IMR-90 (cell line): Measurements from ENCODE around the gene GRIK3. TPM values are rescaled to one million over a fixed set of nuclear protein-coding genes. Genes with fewer than 3 reads are reported as not detected.

Source experiments
- ATAC-seq: fragments of 200-7000 bp; cut with Tn5 transposase; 2 replicates; pipeline ENCODE4 v1.9.1; 2020; ENCODE audit warnings: low read depth, mild to moderate bottlenecking, moderate library complexity
- BruUV-seq: library from RNA; stranded (reverse); fragments of 400-500 nt; replicated peaks from 2 replicates; lab custom pipeline; 2021; lab: Mats Ljungman, UMichigan
- CTCF ChIA-PET: fragments of 300-600 bp; formaldehyde crosslinking; extraction: SDS; loops from one replicate; lab custom pipeline; 2021; ENCODE audit warnings: antibody characterized with exemption; lab: Yijun Ruan, JAX
- POLR2A ChIA-PET: fragments of 300-600 bp; sonication (Branson Sonifier 250); formaldehyde crosslinking; loops from one replicate; lab custom pipeline; 2022; ENCODE audit warnings: antibody characterized with exemption; ENCODE audit not compliant: unreplicated experiment; lab: Charles Lee
- DNase-seq: peaks from one replicate; pipeline ENCODE4 v3.0.0; 2013
- H2AFZ ChIP-seq: replicated peaks from 2 replicates; pipeline ENCODE3; 2013; ENCODE audit warnings: low read length, mild to moderate bottlenecking; ENCODE audit not compliant: poor library complexity
- H2AK5ac ChIP-seq: 2 replicates; pipeline ENCODE4 v1.6.1; 2013; ENCODE audit warnings: low read depth, low read length, inconsistent platforms
- H2AK9ac ChIP-seq: replicated peaks from 2 replicates; pipeline ENCODE3; 2013; ENCODE audit warnings: mild to moderate bottlenecking, low read depth, low read length, moderate library complexity; ENCODE audit not compliant: poor library complexity
- H2BK120ac ChIP-seq: 2 replicates; pipeline ENCODE4 v1.6.1; 2013; ENCODE audit warnings: low read depth, low read length, inconsistent platforms
- H2BK15ac ChIP-seq: 3 replicates; pipeline ENCODE4 v1.6.1; 2013; ENCODE audit warnings: low read depth, low read length, inconsistent platforms
- H2BK20ac ChIP-seq: 2 replicates; pipeline ENCODE4 v1.6.1; 2013; ENCODE audit warnings: low read depth, mild to moderate bottlenecking, inconsistent platforms, low read length, moderate library complexity
- H2BK5ac ChIP-seq: 2 replicates; pipeline ENCODE4 v1.6.1; 2013; ENCODE audit warnings: mild to moderate bottlenecking, low read depth, low read length, inconsistent platforms; ENCODE audit not compliant: poor library complexity, severe bottlenecking
- H3K14ac ChIP-seq: replicated peaks from 2 replicates; pipeline ENCODE4 v1.6.1; 2013; ENCODE audit warnings: low read depth, low read length, inconsistent platforms
- H3K18ac ChIP-seq: 2 replicates; pipeline ENCODE4 v1.6.1; 2013; ENCODE audit warnings: low read depth, low read length, control low read depth
- H3K23ac ChIP-seq: 2 replicates; pipeline ENCODE4 v1.6.1; 2013; ENCODE audit warnings: low read depth, low read length, inconsistent platforms
- H3K27ac ChIP-seq: 2 replicates; pipeline ENCODE4 v1.5.1; 2013; ENCODE audit warnings: mild to moderate bottlenecking, control low read depth, low read length; ENCODE audit not compliant: insufficient read depth
- H3K27me3 ChIP-seq: 2 replicates; pipeline ENCODE4 v1.6.1; 2013; ENCODE audit warnings: low read length; ENCODE audit not compliant: control insufficient read depth, insufficient read depth
- H3K36me3 ChIP-seq: 2 replicates; pipeline ENCODE4 v1.6.1; 2013; ENCODE audit warnings: low read length, mixed read lengths; ENCODE audit not compliant: control insufficient read depth, insufficient read depth
- H3K4ac ChIP-seq: 2 replicates; pipeline ENCODE4 v1.6.1; 2013; ENCODE audit warnings: low read depth, low read length, inconsistent platforms
- H3K4me1 ChIP-seq: 2 replicates; pipeline ENCODE4 v1.6.1; 2013; ENCODE audit warnings: low read length, mixed read lengths; ENCODE audit not compliant: control insufficient read depth, insufficient read depth
- H3K4me2 ChIP-seq: 2 replicates; pipeline ENCODE4 v1.6.1; 2013; ENCODE audit warnings: low read depth, mild to moderate bottlenecking, control low read depth, low read length, moderate library complexity
- H3K4me3 ChIP-seq: 2 replicates; pipeline ENCODE4 v1.5.1; 2013; ENCODE audit warnings: low read depth, mild to moderate bottlenecking, control low read depth, low read length, moderate library complexity; ENCODE audit not compliant: insufficient read depth
- H3K56ac ChIP-seq: 2 replicates; pipeline ENCODE4 v1.6.1; 2013; ENCODE audit warnings: low read length, inconsistent platforms; ENCODE audit not compliant: insufficient read depth; ENCODE audit errors: extremely low read depth
- H3K79me1 ChIP-seq, 2 experiments: 2 replicates each; pipeline ENCODE4 v1.6.1; 2013; ENCODE audit warnings: low read length in 2 of 2, inconsistent platforms in 1 of 2, low read depth in 1 of 2
- H3K9ac ChIP-seq: 2 replicates; pipeline ENCODE4 v1.6.1; 2013; ENCODE audit warnings: low read depth, low read length, control low read depth
- H3K9me1 ChIP-seq: 2 replicates; pipeline ENCODE4 v1.6.1; 2013; ENCODE audit warnings: low read length, inconsistent platforms; ENCODE audit not compliant: insufficient read depth
- H3K9me3 ChIP-seq: 2 replicates; pipeline ENCODE4 v1.6.1; 2013; ENCODE audit warnings: low read length; ENCODE audit not compliant: control insufficient read depth, insufficient read depth
- H4K20me1 ChIP-seq: 2 replicates; pipeline ENCODE4 v1.6.1; 2013; ENCODE audit warnings: low read length, inconsistent platforms; ENCODE audit not compliant: insufficient read depth
- H4K5ac ChIP-seq: 2 replicates; pipeline ENCODE4 v1.6.1; 2013; ENCODE audit warnings: mild to moderate bottlenecking, low read depth, low read length, control low read depth
- H4K8ac ChIP-seq, 2 experiments: 2 replicates each; pipeline ENCODE4 v1.6.1; 2013; ENCODE audit warnings: low read depth in 2 of 2, low read length in 2 of 2, control low read depth in 1 of 2, inconsistent platforms in 1 of 2
- H4K91ac ChIP-seq: 2 replicates; pipeline ENCODE4 v1.6.1; 2013; ENCODE audit warnings: low read depth, low read length, inconsistent platforms; ENCODE audit not compliant: insufficient read depth
- MXI1 ChIP-seq: IDR thresholded peaks from 2 replicates; pipeline ENCODE4 v1.6.1; 2012; ENCODE audit warnings: low read depth, mild to moderate bottlenecking, low read length, moderate library complexity, borderline replicate concordance
- WGBS, 2 experiments: methylation state at CpG; one replicate each; pipeline versions ENCODE4 v1.1.5 to v1.1.7; 2013; ENCODE audit warnings: missing lambda C conversion rate in 2 of 2; ENCODE audit not compliant: insufficient read length in 1 of 2; ENCODE audit errors: extremely low coverage in 2 of 2; 5-methylcytosine and 5-hydroxymethylcytosine counted together
- dilution Hi-C: fragments of 300-500 bp; cut with HindIII; formaldehyde crosslinking; loops from one replicate; pipeline ENCODE4 v1.14.3; 2018; ENCODE audit warnings: low sequenced_read_pairs; ENCODE audit not compliant: unreplicated experiment
- in situ Hi-C: fragments of 300-500 bp; cut with MboI; formaldehyde crosslinking; loops from 3 replicates; pipeline ENCODE4 v1.14.3; 2019; ENCODE audit warnings: low sequenced_read_pairs, inconsistent platforms, mixed read lengths
- intact Hi-C: fragments of 100-400 bp; cut with micrococcal nuclease; formaldehyde crosslinking; loops from 2 replicates; pipeline ENCODE4 v1.10.0; 2022
- polyA plus RNA-seq, 3 experiments: library from polyadenylated mRNA; depleted of rRNA; stranded (reverse); fragments of >200 nt; gene quantifications; 2 replicates each; pipeline ENCODE4 v1.2.3, GENCODE V29; 2012; ENCODE audit warnings: low replicate concordance in 1 of 3
- total RNA-seq: library from RNA; depleted of rRNA; stranded (reverse); fragments of >200 nt; gene quantifications from 2 replicates; pipeline ENCODE4 v1.2.3, GENCODE V29; 2012

The GRIK3 gene
- total and polyA plus RNA-seq, 2 of the 4 experiments (the other 2 are of a cell fraction) = not detected

- Histone ChIP-seq H3K4me2 (no peak overlapping the region), H2AK5ac (no peak overlapping the region), H3K36me3 (no peaks in the 10 kb centered on the region), H2BK5ac (no peak overlapping the region), H3K4me1 (no peaks in the 10 kb centered on the region), H2AFZ (no peak overlapping the region), H3K9me3 (no peaks in the 10 kb centered on the region), H3K27ac (no peak overlapping the region), H3K9me1 (no peaks in the 10 kb centered on the region), H3K18ac (no peak overlapping the region), H3K4ac (no peak overlapping the region), H3K27me3 (no peaks in the 10 kb centered on the region), H3K9ac (no peak overlapping the region), H3K23ac (no peak overlapping the region), H2BK15ac (no peak overlapping the region), H3K4me3 (no peak overlapping the region), H3K56ac (no peak overlapping the region), H4K20me1 (no peaks in the 10 kb centered on the region), H4K91ac (no peak overlapping the region), H2BK20ac (no peak overlapping the region), H4K8ac (no peak overlapping the region), H3K14ac (no peak overlapping the region), H2BK120ac (no peak overlapping the region), H2AK9ac (no peak overlapping the region), H3K79me1 (no peaks in the 10 kb centered on the region), H4K5ac (no peak overlapping the region)
- in situ Hi-C loops = no loop called here
- POLR2A ChIA-PET = no interaction called here
- DNase-seq = no peak
- BruUV-seq = no TSS peak
- intact Hi-C loops = no loop called here
- CTCF ChIA-PET = no interaction called here
- no peak for TF ChIP-seq MXI1
- 84% methylated on average over 6 of the region's 10 CpGs; no CpG with 5 or more reads in 1 of the 2 experiments for WGBS, 2 experiments
- no peak for ATAC-seq
- dilution Hi-C loops = no loop called here
Observed at GRCh38 chr1:36763771-36764170, 270.5 kb downstream of the GRIK3 start.
